ENCODE data around the gene PRPSAP1. TPM values are rescaled to one million over a fixed set of nuclear protein-coding genes. Genes with fewer than 3 reads are reported as not detected.
"Not testable (repeated sequence)": the region's sequence is repeated elsewhere in the genome, so short reads cannot be mapped to it uniquely, and the experiment has no call there.

The PRPSAP1 gene
- total RNA-seq, 1 donor, result 48.1 TPM

DNA sequence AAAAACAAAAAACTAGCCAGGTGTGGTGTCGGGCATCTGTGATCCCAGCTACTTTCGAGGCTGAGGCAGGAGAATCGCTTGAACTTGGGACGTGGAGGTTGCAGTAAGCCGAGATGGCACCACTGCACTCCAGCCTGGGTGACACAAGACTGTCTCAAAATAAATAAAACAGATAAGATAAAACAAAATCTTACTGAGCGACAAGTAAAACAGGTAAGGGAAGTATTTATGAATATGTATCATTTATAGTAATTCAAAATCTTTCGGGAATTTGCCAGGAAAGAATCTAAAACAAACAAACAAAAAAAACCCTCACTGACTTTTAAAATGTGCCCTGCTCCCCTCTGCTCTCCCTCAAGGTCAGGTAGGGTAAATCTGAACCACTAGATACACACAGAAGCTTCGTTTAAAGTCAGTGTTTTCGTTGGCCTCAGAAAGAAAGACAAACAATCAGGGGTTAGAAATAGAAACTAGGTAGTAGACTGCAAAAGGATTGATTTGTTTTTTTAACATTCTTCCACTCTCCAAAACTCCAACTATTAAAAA, 2.1 kb downstream of the PRPSAP1 start:
- peak overlapping the region; percentile 1 for H3K4me3 ChIP-seq (ENCODE audit: low read depth, low read length)
- TF ChIP-seq, protein P1, sequence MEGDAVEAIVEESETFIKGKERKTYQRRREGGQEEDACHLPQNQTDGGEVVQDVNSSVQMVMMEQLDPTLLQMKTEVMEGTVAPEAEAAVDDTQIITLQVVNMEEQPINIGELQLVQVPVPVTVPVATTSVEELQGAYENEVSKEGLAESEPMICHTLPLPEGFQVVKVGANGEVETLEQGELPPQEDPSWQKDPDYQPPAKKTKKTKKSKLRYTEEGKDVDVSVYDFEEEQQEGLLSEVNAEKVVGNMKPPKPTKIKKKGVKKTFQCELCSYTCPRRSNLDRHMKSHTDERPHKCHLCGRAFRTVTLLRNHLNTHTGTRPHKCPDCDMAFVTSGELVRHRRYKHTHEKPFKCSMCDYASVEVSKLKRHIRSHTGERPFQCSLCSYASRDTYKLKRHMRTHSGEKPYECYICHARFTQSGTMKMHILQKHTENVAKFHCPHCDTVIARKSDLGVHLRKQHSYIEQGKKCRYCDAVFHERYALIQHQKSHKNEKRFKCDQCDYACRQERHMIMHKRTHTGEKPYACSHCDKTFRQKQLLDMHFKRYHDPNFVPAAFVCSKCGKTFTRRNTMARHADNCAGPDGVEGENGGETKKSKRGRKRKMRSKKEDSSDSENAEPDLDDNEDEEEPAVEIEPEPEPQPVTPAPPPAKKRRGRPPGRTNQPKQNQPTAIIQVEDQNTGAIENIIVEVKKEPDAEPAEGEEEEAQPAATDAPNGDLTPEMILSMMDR (IDR thresholded peaks at IDR 0.05; ENCODE audit: insufficient read depth, low read length), result no peak
- no peak for DNase-seq (ENCODE audit: low read depth)

DNA sequence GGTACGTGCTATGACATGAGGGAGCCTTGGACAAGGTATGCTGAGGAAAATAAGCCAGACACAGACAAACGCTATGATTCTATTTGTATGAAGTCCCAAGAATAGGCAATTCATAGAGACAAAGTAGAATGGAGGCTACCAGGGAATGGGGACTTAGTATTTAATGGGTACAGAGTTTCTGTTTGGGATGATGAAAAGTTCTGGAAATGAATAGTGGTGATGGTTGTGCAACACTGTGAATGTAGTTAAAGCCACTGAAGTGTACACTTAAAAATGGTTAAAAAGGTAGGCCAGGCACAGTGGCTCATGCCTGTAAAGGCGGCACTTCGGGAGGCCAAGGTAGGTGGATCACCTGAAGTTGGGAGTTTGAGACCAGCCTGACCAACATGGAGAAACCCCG, 3.3 kb downstream of the PRPSAP1 start:
- TF ChIP-seq, protein P1 (IDR thresholded peaks at IDR 0.05; ENCODE audit: insufficient read depth, low read length), result no peak
- no peak for DNase-seq (ENCODE audit: low read depth)
- H3K4me3 ChIP-seq (ENCODE audit: low read depth, low read length), result no peak overlapping the region

DNA sequence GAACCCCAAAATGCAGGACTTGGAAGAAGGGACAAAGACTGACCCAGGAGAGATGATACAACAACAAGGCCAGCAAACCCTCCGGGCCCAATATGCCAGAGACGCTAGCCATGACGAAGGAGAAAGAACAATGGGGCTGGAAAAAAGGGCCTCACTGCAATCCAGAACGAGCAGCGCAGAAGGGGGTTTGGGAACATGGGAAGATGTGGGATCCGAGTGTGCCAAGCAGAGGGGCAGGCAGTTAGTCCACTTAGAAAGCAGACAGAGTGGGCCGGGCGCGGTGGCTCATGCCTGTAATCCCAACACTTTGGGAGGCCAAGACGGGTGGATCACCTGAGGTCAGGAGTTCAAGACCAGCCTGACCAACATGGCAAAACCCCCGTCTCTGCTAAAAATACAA, 6.8 kb downstream of the PRPSAP1 start:
- not testable (repeated sequence) for H3K4me3 ChIP-seq (ENCODE audit: low read depth, low read length); DNase-seq (ENCODE audit: low read depth)

DNA sequence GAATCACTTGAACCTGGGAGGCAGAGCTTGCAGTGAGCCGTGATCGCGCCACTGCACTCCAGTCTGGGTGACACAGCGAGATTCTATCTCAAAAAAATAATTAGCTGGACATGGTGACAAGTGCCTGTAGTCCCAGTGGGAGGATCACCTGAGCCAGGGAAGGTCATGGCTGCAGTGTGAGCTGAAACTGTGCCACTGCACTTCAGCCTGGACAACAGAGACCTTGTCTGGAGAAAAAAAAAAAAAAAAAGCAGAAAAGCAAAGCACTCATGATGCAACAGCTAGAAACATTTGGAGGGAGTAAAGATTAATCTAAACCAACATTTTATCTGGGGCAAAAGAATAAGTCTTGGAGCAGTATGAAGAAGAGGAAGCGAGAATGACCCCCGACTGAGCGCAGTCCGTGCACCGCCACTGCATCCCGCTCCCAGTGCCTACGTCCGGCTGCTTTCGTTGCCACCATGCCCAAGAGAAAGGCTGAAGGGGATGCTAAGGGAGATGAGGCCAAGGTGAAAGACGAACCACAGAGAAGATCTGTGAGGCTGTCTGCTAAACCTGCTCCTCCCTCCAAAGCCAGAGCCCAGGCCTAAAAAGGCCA, 8.2 kb downstream of the PRPSAP1 start:
- TF ChIP-seq, protein P1 (IDR thresholded peaks at IDR 0.05; ENCODE audit: insufficient read depth, low read length), result no peak
- no peak overlapping the region for H3K4me3 ChIP-seq (ENCODE audit: low read depth, low read length)
- peak; percentile 76 for DNase-seq (ENCODE audit: low read depth)

DNA sequence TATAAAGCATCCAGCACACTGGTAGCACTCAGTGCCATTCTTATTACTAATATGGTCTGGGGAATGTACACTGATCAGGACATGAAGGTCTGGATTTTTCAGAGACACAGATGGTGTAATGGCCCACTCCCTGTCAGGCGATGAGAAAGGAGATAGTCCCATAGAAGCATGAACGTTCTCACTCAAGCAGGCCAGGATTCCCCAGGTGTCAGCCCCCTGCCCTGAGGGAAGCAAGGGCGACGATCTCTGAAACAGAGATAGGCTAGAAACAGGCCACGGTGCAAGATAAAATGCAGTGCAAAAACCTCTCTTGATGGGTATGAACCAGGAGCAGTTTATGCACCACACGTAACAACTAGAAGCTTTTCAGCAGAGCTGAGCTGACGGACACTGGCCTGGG, 10.6 kb downstream of the PRPSAP1 start:
- TF ChIP-seq, protein P1 (IDR thresholded peaks at IDR 0.05; ENCODE audit: insufficient read depth, low read length), result no peak
- DNase-seq (ENCODE audit: low read depth), result no peak
- no peak overlapping the region for H3K4me3 ChIP-seq (ENCODE audit: low read depth, low read length)

DNA sequence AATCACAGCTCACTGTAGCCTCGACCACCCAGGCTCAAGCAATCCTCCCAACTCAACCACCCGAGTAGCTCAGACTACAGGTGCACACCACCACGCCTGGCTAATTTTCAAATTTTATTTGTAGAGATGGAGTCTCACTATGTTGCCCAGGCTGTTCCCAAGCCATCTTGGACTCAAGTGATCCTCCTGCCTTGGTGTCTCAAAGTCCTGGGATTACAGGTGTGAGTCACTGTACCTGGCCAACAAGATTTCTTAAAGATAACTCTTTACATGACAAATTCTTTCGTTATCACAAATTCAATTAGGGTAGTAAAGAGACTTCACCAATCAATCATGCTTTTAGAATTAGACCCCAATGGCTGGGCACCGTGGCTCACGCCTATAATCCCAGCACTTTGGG, 12.4 kb downstream of the PRPSAP1 start:
- DNase-seq (ENCODE audit: low read depth), result no peak
- no peak overlapping the region for H3K4me3 ChIP-seq (ENCODE audit: low read depth, low read length)
- TF ChIP-seq, protein P1 (IDR thresholded peaks at IDR 0.05; ENCODE audit: insufficient read depth, low read length), result no peak

DNA sequence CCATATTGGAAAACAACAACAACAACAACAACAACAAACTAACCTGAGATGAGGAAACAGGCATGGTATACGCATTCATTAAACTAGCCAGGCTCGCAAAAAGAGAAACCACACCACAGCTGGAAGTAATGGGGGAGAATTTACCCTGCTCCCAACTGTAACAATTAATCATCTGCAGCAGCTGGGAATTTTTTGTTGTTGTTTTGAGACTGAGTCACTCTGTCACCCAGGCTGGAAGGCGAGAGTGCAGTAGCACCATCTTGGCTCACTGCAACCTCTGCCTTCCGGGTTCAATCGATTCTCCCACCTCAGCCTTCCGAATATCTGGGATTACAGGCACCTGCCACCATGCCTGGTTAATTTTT, 16.3 kb downstream of the PRPSAP1 start:
- TF ChIP-seq, protein P1 (IDR thresholded peaks at IDR 0.05; ENCODE audit: insufficient read depth, low read length), result no peak
- H3K4me3 ChIP-seq (ENCODE audit: low read depth, low read length), result no peak overlapping the region
- DNase-seq (ENCODE audit: low read depth), result no peak

Data from fibroblast of the aortic adventitia (primary cell).